HG03457 (cell line): ENCODE measurements around the gene GUCY1A2.

Experiments
- ATAC-seq: cut with Tn5 transposase; IDR thresholded peaks from one replicate; pipeline ENCODE4 v1.9.1; 2021; ENCODE audit warnings: moderate number of reproducible peaks; ENCODE audit not compliant: unreplicated experiment

GUCY1A2 gene

GRCh38 chr11:106999196-106999595, 19.1 kb downstream of the GUCY1A2 start:
- no peak for ATAC-seq

GRCh38 chr11:106998916-106999188, 19.4 kb downstream of the GUCY1A2 start:
- ATAC-seq = no peak

GRCh38 chr11:106998116-106998915, 20.0 kb downstream of the GUCY1A2 start:
- no peak for ATAC-seq

- no peak for ATAC-seq
Measured at GRCh38 chr11:106997227-106997626, 21.0 kb downstream of the GUCY1A2 start.

GRCh38 chr11:106996691-106997090, 21.6 kb downstream of the GUCY1A2 start:
- ATAC-seq = no peak

GRCh38 chr11:106990331-106990730, 27.9 kb downstream of the GUCY1A2 start:
- ATAC-seq = no peak

- no peak for ATAC-seq
Measured at GRCh38 chr11:106989078-106989455, 29.2 kb downstream of the GUCY1A2 start.

- no peak for ATAC-seq
Measured at GRCh38 chr11:106988151-106989077, 29.9 kb downstream of the GUCY1A2 start.

GRCh38 chr11:106986673-106987072, 31.6 kb downstream of the GUCY1A2 start:
- ATAC-seq = no peak

- no peak for ATAC-seq
Measured at GRCh38 chr11:106986261-106986660, 32.0 kb downstream of the GUCY1A2 start.

GRCh38 chr11:106983991-106984390, 34.3 kb downstream of the GUCY1A2 start:
- ATAC-seq = no peak

- no peak for ATAC-seq
Measured at GRCh38 chr11:106983261-106983660, 35.0 kb downstream of the GUCY1A2 start.

GRCh38 chr11:106974831-106975230, 43.4 kb downstream of the GUCY1A2 start:
- no peak for ATAC-seq

- ATAC-seq = no peak
Measured at GRCh38 chr11:106971864-106972263, 46.4 kb downstream of the GUCY1A2 start.

- ATAC-seq = no peak
Measured at GRCh38 chr11:106969644-106970355, 48.5 kb downstream of the GUCY1A2 start.

GRCh38 chr11:106962995-106963394, 55.3 kb downstream of the GUCY1A2 start:
- no peak for ATAC-seq

GRCh38 chr11:106961518-106961917, 56.8 kb downstream of the GUCY1A2 start:
- ATAC-seq = no peak

- no peak for ATAC-seq
Measured at GRCh38 chr11:106961048-106961447, 57.2 kb downstream of the GUCY1A2 start.

GRCh38 chr11:106959800-106960199, 58.5 kb downstream of the GUCY1A2 start:
- no peak for ATAC-seq

GRCh38 chr11:106959386-106959785, 58.9 kb downstream of the GUCY1A2 start:
- no peak for ATAC-seq

- no peak for ATAC-seq
Measured at GRCh38 chr11:106958517-106959248, 59.6 kb downstream of the GUCY1A2 start.
